Measurements from ENCODE around the gene PACS1.

DNA sequence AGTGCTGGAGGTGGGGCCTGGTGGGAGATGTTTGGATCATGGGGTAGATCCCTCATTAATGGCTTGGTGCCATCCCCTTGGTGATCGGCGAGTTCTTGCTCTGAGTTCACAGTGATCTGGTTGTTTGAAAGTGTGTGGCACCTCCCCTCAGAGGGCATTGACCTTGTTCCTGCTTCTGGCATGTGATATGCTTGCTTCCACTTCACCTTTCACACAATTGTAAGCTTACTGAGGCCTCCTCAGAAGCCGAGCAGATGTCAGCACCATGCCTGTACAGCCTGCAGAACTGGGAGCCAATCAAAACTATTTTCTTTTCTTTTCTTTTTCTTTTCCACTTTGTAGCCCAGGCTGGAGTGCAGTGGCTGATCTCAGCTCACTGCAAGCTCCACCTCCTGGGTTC lies 32.7 kb upstream of the PACS1 start:
- TF ChIP-seq POLR2A (IDR thresholded peaks at IDR 0.05), result no peak
- TF ChIP-seq, protein P1, sequence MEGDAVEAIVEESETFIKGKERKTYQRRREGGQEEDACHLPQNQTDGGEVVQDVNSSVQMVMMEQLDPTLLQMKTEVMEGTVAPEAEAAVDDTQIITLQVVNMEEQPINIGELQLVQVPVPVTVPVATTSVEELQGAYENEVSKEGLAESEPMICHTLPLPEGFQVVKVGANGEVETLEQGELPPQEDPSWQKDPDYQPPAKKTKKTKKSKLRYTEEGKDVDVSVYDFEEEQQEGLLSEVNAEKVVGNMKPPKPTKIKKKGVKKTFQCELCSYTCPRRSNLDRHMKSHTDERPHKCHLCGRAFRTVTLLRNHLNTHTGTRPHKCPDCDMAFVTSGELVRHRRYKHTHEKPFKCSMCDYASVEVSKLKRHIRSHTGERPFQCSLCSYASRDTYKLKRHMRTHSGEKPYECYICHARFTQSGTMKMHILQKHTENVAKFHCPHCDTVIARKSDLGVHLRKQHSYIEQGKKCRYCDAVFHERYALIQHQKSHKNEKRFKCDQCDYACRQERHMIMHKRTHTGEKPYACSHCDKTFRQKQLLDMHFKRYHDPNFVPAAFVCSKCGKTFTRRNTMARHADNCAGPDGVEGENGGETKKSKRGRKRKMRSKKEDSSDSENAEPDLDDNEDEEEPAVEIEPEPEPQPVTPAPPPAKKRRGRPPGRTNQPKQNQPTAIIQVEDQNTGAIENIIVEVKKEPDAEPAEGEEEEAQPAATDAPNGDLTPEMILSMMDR (IDR thresholded peaks at IDR 0.05), result no peak
- no peak for TF ChIP-seq EP300 (IDR thresholded peaks at IDR 0.05)

Measured in ovary (tissue), 3 donors.